HG02610 (cell line): ENCODE data around the gene FOXP1.

ENCODE experiments used
- ATAC-seq: cut with Tn5 transposase; IDR thresholded peaks from one replicate; pipeline ENCODE4 v1.9.1; 2021; ENCODE audit warnings: mild to moderate bottlenecking, moderate library complexity; ENCODE audit not compliant: unreplicated experiment

FOXP1 gene

GRCh38 chr3:71488882-71489281 lies 94.6 kb downstream of the FOXP1 start:
- no peak for ATAC-seq

GRCh38 chr3:71488391-71488809 lies 95.1 kb downstream of the FOXP1 start:
- no peak for ATAC-seq

GRCh38 chr3:71487418-71487817 lies 96.1 kb downstream of the FOXP1 start:
- no peak for ATAC-seq

DNA sequence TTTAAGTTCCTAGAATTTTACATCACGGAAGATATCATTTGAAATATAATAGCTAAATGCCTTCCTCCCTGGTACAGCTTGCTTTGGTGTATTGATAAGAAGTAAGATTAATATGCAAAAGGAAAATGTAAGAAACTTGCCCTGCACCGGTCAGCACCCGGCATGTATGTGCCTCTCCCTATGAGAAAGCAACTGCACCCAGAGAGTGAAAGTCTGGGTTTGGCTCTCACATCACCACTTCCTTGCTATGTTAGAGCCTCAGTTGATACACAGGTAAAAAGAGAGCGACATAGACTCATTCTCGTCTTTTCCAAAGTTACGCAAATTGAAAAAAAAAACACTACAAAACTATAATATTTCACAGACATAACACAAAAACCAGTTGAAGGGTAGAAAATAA lies 96.7 kb downstream of the FOXP1 start:
- ATAC-seq, result no peak

- ATAC-seq, result no peak
Measured at GRCh38 chr3:71485896-71486295, 97.6 kb downstream of the FOXP1 start.

DNA sequence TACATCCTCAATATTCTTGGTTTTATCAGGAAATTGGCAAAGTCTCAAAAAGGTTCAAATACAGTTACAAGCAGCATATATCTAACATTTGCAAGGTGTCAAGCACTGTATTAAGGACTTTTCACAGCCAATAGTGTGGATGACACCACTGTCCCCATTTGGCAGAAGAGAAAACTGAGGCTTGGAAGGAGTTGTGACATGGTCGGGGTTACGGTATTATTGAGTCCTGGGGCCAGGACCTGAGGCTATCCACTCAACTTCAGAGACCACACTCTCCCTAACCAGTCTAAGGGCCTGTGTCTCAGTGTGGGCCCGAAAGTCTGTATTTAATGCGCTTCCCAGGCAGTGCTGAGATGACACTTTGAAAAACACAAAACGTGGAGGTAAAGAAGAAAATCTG lies 99.1 kb downstream of the FOXP1 start:
- no peak for ATAC-seq

GRCh38 chr3:71484047-71484446 lies 99.5 kb downstream of the FOXP1 start:
- no peak for ATAC-seq

- no peak for ATAC-seq
Measured at GRCh38 chr3:71482771-71483170, 100.8 kb downstream of the FOXP1 start.

GRCh38 chr3:71478568-71478967 lies 105.0 kb downstream of the FOXP1 start:
- ATAC-seq, result no peak

- no peak for ATAC-seq
Measured at GRCh38 chr3:71476950-71477349, 106.6 kb downstream of the FOXP1 start.

- ATAC-seq, result no peak
Measured at GRCh38 chr3:71469138-71469435, 114.4 kb downstream of the FOXP1 start.

DNA sequence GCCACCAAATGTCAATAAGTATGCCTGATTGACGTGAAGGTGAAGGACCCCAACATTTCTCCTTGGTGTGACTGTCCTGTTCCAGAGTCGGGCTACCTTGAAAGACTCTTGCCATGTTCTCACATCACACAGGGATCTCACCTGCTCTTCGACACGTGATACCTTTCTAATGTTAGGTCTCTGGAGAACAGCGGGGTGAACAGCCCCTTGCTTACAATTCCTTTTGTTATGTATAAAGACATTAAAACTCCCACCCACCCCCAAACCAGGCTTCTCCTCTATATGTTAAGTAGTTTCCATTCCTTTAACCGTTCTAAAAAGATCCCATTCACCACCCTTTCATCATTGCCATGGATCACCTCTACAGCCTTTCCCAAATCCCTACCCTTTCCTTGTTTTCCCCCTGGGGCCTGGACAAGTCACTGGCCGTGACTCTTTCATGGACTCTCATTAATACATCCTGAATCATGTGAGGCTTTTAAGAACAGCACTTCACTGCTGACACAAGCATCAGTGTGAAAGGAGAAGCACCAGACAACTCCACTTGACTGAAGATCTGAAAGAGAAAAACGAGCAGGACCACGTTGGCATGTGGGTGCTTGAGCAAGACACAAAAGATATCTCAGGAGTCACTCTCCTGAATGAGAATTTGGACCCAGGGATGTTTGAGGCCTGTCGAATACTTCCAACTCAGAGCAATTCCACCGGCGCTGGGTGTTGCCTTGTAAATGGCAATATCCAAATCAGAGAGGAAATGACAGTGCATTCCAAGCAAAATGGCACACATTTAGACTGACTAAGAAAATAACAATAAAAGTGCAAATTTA lies 115.0 kb downstream of the FOXP1 start:
- no peak for ATAC-seq

DNA sequence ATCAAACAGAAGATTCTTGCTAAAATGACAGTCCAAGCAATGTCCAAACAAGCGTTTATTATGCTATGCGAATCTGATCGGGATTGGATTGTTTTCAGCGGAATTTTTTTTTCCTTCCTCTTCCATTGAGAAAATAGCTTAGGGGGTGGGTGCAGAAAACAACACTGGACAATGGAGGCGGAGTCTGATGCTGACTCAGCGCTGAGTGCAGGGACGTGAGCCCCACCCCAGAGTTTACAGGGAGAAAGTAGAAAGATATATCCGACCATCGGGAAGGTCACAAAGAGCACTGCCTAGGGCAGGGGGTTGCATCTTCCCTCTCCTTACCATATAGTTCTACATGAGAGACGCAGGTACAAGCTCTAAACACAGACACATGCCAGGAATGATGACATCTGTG lies 117.0 kb downstream of the FOXP1 start:
- no peak for ATAC-seq

- no peak for ATAC-seq
Measured at GRCh38 chr3:71465371-71466036, 118.0 kb downstream of the FOXP1 start.

DNA sequence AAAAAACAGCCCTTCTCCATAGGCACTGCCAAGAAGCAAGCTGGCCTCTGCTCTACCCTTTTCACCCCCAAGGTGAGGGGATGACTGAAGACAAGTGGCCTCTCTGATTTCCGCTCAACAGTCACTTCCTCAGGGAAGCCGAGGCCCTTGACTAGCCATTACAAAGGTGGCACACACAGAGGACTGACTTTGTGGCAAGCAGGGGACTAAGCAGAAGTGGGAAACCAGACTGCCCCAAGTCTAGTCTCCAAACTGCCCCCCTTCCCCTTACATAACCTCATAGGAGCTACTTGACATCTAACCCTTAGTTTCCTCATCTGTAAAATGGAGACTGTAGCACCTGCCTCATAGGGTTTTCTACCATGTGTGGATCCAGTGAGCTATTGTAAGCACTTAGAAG lies 118.9 kb downstream of the FOXP1 start:
- no peak for ATAC-seq

DNA sequence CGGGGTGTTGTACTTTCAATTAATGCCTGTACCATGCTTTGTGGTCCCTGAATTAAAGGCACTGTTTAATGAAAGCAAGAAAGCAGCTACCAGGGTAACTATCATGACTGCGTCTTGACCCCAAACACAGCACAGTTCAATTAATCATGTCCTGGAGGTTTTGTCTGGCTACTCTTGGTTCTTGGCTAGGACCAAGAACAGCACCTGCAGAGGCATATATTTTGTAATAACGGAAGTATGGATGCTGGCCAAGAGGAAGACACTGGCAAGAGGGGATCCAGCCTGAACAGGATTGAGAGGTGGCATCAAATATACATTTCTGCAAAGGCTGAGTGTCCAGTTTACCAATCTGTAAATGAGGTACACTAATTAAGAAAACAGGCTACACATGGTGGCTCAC lies 119.9 kb downstream of the FOXP1 start:
- no peak for ATAC-seq

DNA sequence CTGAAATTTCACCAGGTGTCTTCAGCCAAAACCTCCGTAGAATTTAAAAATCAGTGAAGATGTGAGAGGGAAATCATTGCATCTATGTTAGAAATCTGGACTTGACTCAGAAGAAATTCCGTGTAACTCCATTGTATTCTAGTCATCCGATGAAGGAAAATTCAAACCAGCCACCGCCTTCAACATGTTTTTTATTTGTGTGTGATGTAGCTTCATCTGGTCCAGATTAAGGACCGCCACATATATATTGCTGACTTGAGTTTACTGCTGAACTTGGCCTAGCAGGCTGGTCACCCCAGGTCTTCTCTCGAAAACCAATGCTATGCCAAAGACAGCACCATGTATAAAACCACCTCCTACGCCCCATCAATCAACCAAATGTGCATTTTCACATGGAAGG lies 120.9 kb downstream of the FOXP1 start:
- ATAC-seq, result no peak

GRCh38 chr3:71461749-71462483 lies 121.6 kb downstream of the FOXP1 start:
- ATAC-seq, result no peak

DNA sequence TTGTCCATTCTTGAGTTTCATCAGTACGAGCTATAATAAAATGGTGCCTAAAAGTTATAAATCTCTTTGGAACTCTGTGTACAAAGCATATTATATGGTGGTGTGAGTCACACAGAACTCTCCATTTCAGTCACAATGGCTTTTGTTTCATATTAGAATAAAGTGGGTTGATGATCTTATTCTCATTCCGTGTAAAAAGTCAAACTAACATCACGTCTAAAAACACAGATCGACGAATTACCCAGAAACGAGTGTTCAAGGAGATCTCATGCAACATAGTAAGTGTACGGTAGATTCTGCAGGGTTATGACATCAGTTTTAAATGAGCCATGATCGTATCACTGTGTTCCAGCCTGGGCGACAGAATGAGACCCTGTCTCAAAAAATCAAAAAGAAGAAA lies 122.4 kb downstream of the FOXP1 start:
- ATAC-seq, result no peak

DNA sequence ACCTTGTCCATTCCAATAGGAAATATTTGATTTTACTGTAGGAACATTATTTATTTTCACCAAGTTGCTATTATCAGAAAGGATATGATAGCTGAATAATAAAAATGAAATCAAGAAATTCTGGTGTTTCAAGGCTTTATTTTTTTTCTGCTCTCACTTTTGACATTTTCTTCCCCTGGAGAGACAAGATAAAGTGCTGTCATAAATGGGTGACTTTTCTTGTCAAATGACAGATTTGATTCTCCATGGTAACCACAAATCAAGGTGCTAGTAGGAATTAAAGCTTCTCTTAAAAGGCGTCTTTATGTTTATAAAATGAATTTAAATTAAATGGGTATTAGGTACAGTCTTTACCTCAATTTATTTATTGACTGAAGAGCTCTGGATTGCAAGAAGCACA lies 124.6 kb downstream of the FOXP1 start:
- no peak for ATAC-seq

DNA sequence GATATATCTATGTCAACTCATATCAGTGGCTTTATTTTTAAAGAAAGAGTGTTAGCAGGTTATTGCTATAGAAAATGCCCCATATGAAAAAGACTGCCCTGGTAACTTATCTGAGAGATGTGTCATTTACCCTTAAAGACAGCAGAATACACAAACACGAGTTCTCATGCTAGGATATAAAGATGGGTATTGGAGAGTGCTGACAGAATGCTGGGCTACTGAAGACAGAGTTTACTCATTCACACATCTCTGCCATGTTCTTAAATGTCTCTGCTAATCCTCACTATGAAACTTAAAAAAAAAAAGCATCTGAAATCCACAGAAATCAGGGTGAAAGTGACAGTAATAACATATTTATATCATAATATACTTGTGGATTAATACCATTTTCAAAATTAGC lies 126.7 kb downstream of the FOXP1 start:
- ATAC-seq, result no peak

DNA sequence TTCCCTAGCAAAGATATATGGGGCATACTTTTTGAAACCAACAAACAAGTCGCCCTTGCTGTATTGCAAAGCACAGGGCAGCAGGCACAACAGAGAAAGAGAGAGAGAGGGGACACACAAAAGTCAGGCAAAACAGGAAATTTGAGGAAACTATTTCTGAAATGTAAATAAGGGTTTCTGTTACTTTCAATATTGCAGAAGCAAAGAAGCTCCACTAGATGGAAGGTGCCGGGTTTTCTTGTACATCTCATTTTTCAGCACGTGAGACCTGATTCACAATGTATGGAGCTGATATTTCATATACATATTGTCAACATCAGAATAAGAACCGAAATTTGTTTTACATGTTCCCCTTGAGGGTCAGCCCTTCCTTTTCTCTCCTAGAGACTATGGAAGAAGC lies 127.4 kb downstream of the FOXP1 start:
- no peak for ATAC-seq
